Peyer's patch (tissue), 4 donors: Measurements from ENCODE around the gene DSCAML1. TPM values are rescaled to one million over a fixed set of nuclear protein-coding genes. Genes with fewer than 3 reads are reported as not detected.

Experiments used
- DNase-seq, 3 donors: peaks; one replicate each; pipeline ENCODE4 v3.0.0-alpha.2; 2017 to 2019
- H3K27ac ChIP-seq, 4 donors: fragments of 200-600 bp; sonication (generic); one replicate each; pipeline ENCODE4 v1.5.1; 2016 to 2019
- H3K27me3 ChIP-seq, 2 donors: fragments of 200-600 bp; sonication (generic); one replicate each; pipeline ENCODE4 v1.5.1; 2019
- H3K36me3 ChIP-seq, 3 donors: fragments of 200-600 bp; sonication (generic); one replicate each; pipeline ENCODE4 v1.5.1; 2016 to 2019
- H3K4me1 ChIP-seq, 4 donors: fragments of 200-600 bp; sonication (generic); one replicate each; pipeline ENCODE4 v1.5.1; 2016 to 2019
- H3K4me3 ChIP-seq, 4 donors: fragments of 200-600 bp; sonication (generic); 1 replicate in 3 of 4; 2 replicates in 1 of 4; pipeline ENCODE4 v1.5.1; 2016 to 2019; ENCODE audit warnings: mild to moderate bottlenecking in 1 of 4
- H3K9me3 ChIP-seq, 4 donors: fragments of 200-600 bp; sonication (generic); one replicate each; pipeline ENCODE4 v1.5.1; 2016 to 2019; ENCODE audit warnings: mild to moderate bottlenecking in 1 of 4
- CTCF ChIP-seq, 6 experiments: fragments of 450-650 bp in 4 of 6; fragments of 200-600 bp in 2 of 6; sonication (generic) in 1 of 6; IDR thresholded peaks; one replicate each; pipeline ENCODE4 v1.5.1; 2017 to 2019; ENCODE audit warnings: antibody characterized with exemption in 6 of 6, mild to moderate bottlenecking in 3 of 6, moderate library complexity in 1 of 6
- POLR2A ChIP-seq, 2 donors: fragments of 450-650 bp; IDR thresholded peaks; one replicate each; pipeline ENCODE4 v1.5.1; 2017; ENCODE audit warnings: antibody characterized with exemption in 2 of 2, mild to moderate bottlenecking in 2 of 2, moderate library complexity in 2 of 2
- total RNA-seq, 4 donors: library from RNA; depleted of rRNA; stranded (reverse); fragments of >200 nt; gene quantifications; one replicate each; pipeline ENCODE4 v1.1.0, GENCODE V29; 2016

DSCAML1 gene
- total RNA-seq, 4 donors from 2014 or later = 0.18 to 5.8 (median 2.9) TPM

- Histone ChIP-seq H3K9me3 (no peaks in the 10 kb centered on the region), H3K27ac (no peak overlapping the region), H3K4me3 (no peak overlapping the region), H3K27me3 (no peaks in the 10 kb centered on the region), H3K4me1 (no peaks in the 10 kb centered on the region), H3K36me3 (no peaks in the 10 kb centered on the region)
- TF ChIP-seq CTCF (IDR thresholded peaks at IDR 0.05) (no peak), POLR2A (IDR thresholded peaks at IDR 0.05) (no peak)
- DNase-seq = no peak
Measured at GRCh38 chr11:117745346-117745745, 51.7 kb downstream of the DSCAML1 start.

GRCh38 chr11:117744471-117745150, 52.4 kb downstream of the DSCAML1 start:
- Histone ChIP-seq H3K27ac (no peak overlapping the region), H3K4me1 (no peaks in the 10 kb centered on the region), H3K27me3 (no peaks in the 10 kb centered on the region), H3K4me3 (no peak overlapping the region), H3K9me3 (no peaks in the 10 kb centered on the region), H3K36me3 (no peaks in the 10 kb centered on the region)
- no peak for DNase-seq
- no peak for TF ChIP-seq POLR2A (IDR thresholded peaks at IDR 0.05)
- no peak for TF ChIP-seq CTCF (IDR thresholded peaks at IDR 0.05)

- TF ChIP-seq CTCF (IDR thresholded peaks at IDR 0.05) (no peak), POLR2A (IDR thresholded peaks at IDR 0.05) (no peak)
- no peaks in the 10 kb centered on the region for H3K9me3 ChIP-seq
- no peak for DNase-seq
Measured at GRCh38 chr11:117743121-117743815, 53.7 kb downstream of the DSCAML1 start.

GRCh38 chr11:117738246-117738957, 58.6 kb downstream of the DSCAML1 start:
- no peak for DNase-seq
- no peaks in the 10 kb centered on the region for H3K27me3 ChIP-seq
- H3K36me3 ChIP-seq = no peaks in the 10 kb centered on the region
- H3K4me3 ChIP-seq = no peak overlapping the region
- H3K27ac ChIP-seq = no peak overlapping the region
- H3K9me3 ChIP-seq = no peaks in the 10 kb centered on the region
- TF ChIP-seq CTCF (IDR thresholded peaks at IDR 0.05) = no peak
- TF ChIP-seq POLR2A (IDR thresholded peaks at IDR 0.05) = no peak
- no peaks in the 10 kb centered on the region for H3K4me1 ChIP-seq

More at GRCh38 chr11:117743121-117743815, 53.7 kb downstream of the DSCAML1 start:
- H3K4me1 ChIP-seq = no peaks in the 10 kb centered on the region
- H3K27me3 ChIP-seq = no peaks in the 10 kb centered on the region
- no peak overlapping the region for H3K27ac ChIP-seq
- H3K4me3 ChIP-seq = no peak overlapping the region
- no peaks in the 10 kb centered on the region for H3K36me3 ChIP-seq

- Histone ChIP-seq H3K27ac (no peak overlapping the region), H3K4me3 (no peak overlapping the region), H3K36me3 (no peaks in the 10 kb centered on the region), H3K9me3 (no peaks in the 10 kb centered on the region), H3K4me1 (no peaks in the 10 kb centered on the region), H3K27me3 (no peaks in the 10 kb centered on the region)
- no peak for DNase-seq
- TF ChIP-seq POLR2A (IDR thresholded peaks at IDR 0.05) (no peak), CTCF (IDR thresholded peaks at IDR 0.05) (no peak)
Measured at GRCh38 chr11:117735350-117735977, 61.6 kb downstream of the DSCAML1 start.
